B cell (primary cell): ENCODE data around the gene FKBP2. TPM values are rescaled to one million over a fixed set of nuclear protein-coding genes. Genes with fewer than 3 reads are reported as not detected.

Source experiments
- ATAC-seq: fragments of 200-7000 bp; cut with Tn5 transposase; one replicate; pipeline ENCODE4 v1.10.0; 2021; ENCODE audit warnings: low read depth, mild to moderate bottlenecking, moderate number of reproducible peaks, moderate library complexity
- CTCF ChIA-PET: fragments of 350-600 bp; sonication (Branson Sonifier 250); formaldehyde crosslinking; loops from one replicate; lab custom pipeline; 2021; ENCODE audit warnings: antibody characterized with exemption, inconsistent platforms; lab: Charles Lee
- POLR2A ChIA-PET: fragments of 350-600 bp; sonication (Branson Sonifier 250); formaldehyde crosslinking; loops from one replicate; lab custom pipeline; 2021; ENCODE audit warnings: antibody characterized with exemption; lab: Charles Lee
- DNase-seq: peaks from one replicate; pipeline ENCODE4 v3.0.0; 2013
- H2AFZ ChIP-seq: 2 replicates; pipeline ENCODE4 v1.6.1; 2012; ENCODE audit warnings: mild to moderate bottlenecking, low read depth, low read length; ENCODE audit not compliant: insufficient read depth, poor library complexity, severe bottlenecking
- H3K27ac ChIP-seq, 2 donors: 1 replicate in 1 of 2; 2 replicates in 1 of 2; pipeline ENCODE4 v1.5.1; 2012 to 2013; ENCODE audit warnings: low read length in 2 of 2, mild to moderate bottlenecking in 2 of 2, moderate library complexity in 1 of 2
- H3K27me3 ChIP-seq, 4 experiments: fragments of 200-600 bp in 1 of 4; sonication (generic) in 1 of 4; replicated peaks in 1 of 4; 1 replicate in 2 of 4; 2 replicates in 2 of 4; pipeline versions ENCODE4 v1.6.1 to v1.7.0; 2013 to 2016; ENCODE audit warnings: low read length in 3 of 4, mild to moderate bottlenecking in 2 of 4, mixed read lengths in 1 of 4, moderate library complexity in 1 of 4; ENCODE audit not compliant: insufficient read depth in 4 of 4, control insufficient read depth in 3 of 4; ENCODE audit errors: control extremely low read depth in 1 of 4
- H3K36me3 ChIP-seq, 2 experiments: replicated peaks in 1 of 2; 1 replicate in 1 of 2; 2 replicates in 1 of 2; pipeline versions ENCODE4 v1.6.1 to v1.7.1; 2013; ENCODE audit warnings: low read length in 1 of 2; ENCODE audit not compliant: insufficient read depth in 2 of 2, control insufficient read depth in 1 of 2; ENCODE audit errors: control extremely low read depth in 1 of 2, extremely low read depth in 1 of 2
- H3K4me1 ChIP-seq, 2 donors: fragments of 200-600 bp in 1 of 2; sonication (generic) in 1 of 2; 1 replicate in 1 of 2; 2 replicates in 1 of 2; pipeline versions ENCODE4 v1.5.1 to v1.6.1; 2013 to 2017; ENCODE audit warnings: low read length in 2 of 2; ENCODE audit not compliant: control insufficient read depth in 2 of 2, insufficient read depth in 2 of 2
- H3K4me2 ChIP-seq: replicated peaks from 2 replicates; pipeline ENCODE3; 2012; ENCODE audit warnings: mild to moderate bottlenecking, low read depth, low read length; ENCODE audit not compliant: poor library complexity, severe bottlenecking
- H3K4me3 ChIP-seq, 5 experiments: fragments of 200-600 bp in 1 of 5; sonication (generic) in 1 of 5; 1 replicate in 3 of 5; 2 replicates in 2 of 5; pipeline versions ENCODE4 v1.5.1 to v1.7.0; 2011 to 2016; ENCODE audit warnings: low read length in 4 of 5, mild to moderate bottlenecking in 4 of 5, low read depth in 2 of 5, control low read depth in 1 of 5, moderate library complexity in 1 of 5; ENCODE audit not compliant: insufficient read depth in 1 of 5; ENCODE audit errors: control extremely low read depth in 1 of 5, extremely low read depth in 1 of 5
- H3K79me2 ChIP-seq: fragments of 200-600 bp; sonication (generic); one replicate; pipeline ENCODE4 v1.6.0; 2016; ENCODE audit warnings: low read length; ENCODE audit not compliant: control insufficient read depth, insufficient read depth
- H3K9ac ChIP-seq: fragments of 200-600 bp; sonication (generic); 2 replicates; pipeline ENCODE4 v1.6.1; 2017; ENCODE audit warnings: mild to moderate bottlenecking, low read length, moderate library complexity
- H3K9me3 ChIP-seq, 3 donors: one replicate each; pipeline versions ENCODE4 v1.6.1 to v1.7.1; 2013; ENCODE audit warnings: low read length in 2 of 3; ENCODE audit not compliant: control insufficient read depth in 2 of 3, insufficient read depth in 1 of 3; ENCODE audit errors: control extremely low read depth in 1 of 3
- H4K20me1 ChIP-seq: 2 replicates; pipeline ENCODE4 v1.6.0; 2012; ENCODE audit warnings: mild to moderate bottlenecking, low read length; ENCODE audit not compliant: insufficient read depth, control insufficient read depth, poor library complexity, severe bottlenecking
- H3K27ac Mint-ChIP-seq: one replicate; pipeline ENCODE4 v1.8.0; 2021; ENCODE audit warnings: mixed read lengths
- H3K27me3 Mint-ChIP-seq: one replicate; pipeline ENCODE4 v1.8.0; 2021; ENCODE audit warnings: mixed read lengths
- H3K4me1 Mint-ChIP-seq: one replicate; pipeline ENCODE4 v1.8.0; 2021; ENCODE audit warnings: mixed read lengths
- H3K4me3 Mint-ChIP-seq: one replicate; pipeline ENCODE4 v1.8.0; 2021; ENCODE audit warnings: mixed read lengths
- H3K9me3 Mint-ChIP-seq: one replicate; pipeline ENCODE4 v1.8.0; 2022; ENCODE audit warnings: mixed read lengths; ENCODE audit not compliant: insufficient read depth
- CTCF ChIP-seq: fragments of 200-600 bp; IDR thresholded peaks from one replicate; pipeline ENCODE4 v1.8.0; 2022; ENCODE audit warnings: antibody characterized with exemption, mild to moderate bottlenecking
- EZH2 ChIP-seq: IDR thresholded peaks from 2 replicates; pipeline ENCODE4 v1.6.1; 2012; ENCODE audit warnings: borderline replicate concordance, low read depth, mild to moderate bottlenecking, moderate library complexity, low read length; ENCODE audit not compliant: insufficient read depth, poor library complexity, severe bottlenecking
- whole genome bisulfite sequencing: methylation state at CpG from one replicate; pipeline ENCODE4 v1.1.5; 2013; ENCODE audit warnings: missing lambda C conversion rate; ENCODE audit not compliant: insufficient coverage; 5-methylcytosine and 5-hydroxymethylcytosine counted together
- intact Hi-C: fragments of 100-400 bp; cut with micrococcal nuclease; formaldehyde crosslinking; loops from one replicate; pipeline ENCODE4 v1.10.0; 2022
- polyA plus RNA-seq: library from polyadenylated mRNA; depleted of rRNA; stranded (reverse); fragments of >200 nt; gene quantifications from 2 replicates; pipeline ENCODE4 v1.2.3, GENCODE V29; 2012
- total RNA-seq, 2 donors: library from RNA; stranded (reverse); fragments of 120-200 nt in 1 of 2; gene quantifications; 1 replicate in 1 of 2; 2 replicates in 1 of 2; pipeline versions ENCODE4 v1.2.3 to v1.2.4, GENCODE V29; 2013 to 2022

The FKBP2 gene
- total and polyA plus RNA-seq, 2 donors (not counting 1 experiment from before 2014, with no cell fraction given) = 23.7 to 38.2 TPM

- TF ChIP-seq CTCF (no peak), EZH2 (no peak)
- H3K4me2 ChIP-seq = no peak overlapping the region
- CTCF ChIA-PET = interaction anchor here (0.9 to 10.4 kb wide), 8 partner anchors 10 to 112 kb away, joined by 3 to 141 read pairs (median 5); partner anchors contain the start of genes FERMT3, NUDT22 and TRPT1
- no peak overlapping the region for H2AFZ ChIP-seq
- DNase-seq (no peak), ATAC-seq (no peak)
- H3K27me3 Mint-ChIP-seq = no peaks in the 10 kb centered on the region
- peaks cover 0 to 18% of the 10 kb centered on the region in 2 experiments for H3K36me3 ChIP-seq
- H3K27me3 ChIP-seq = no peaks in the 10 kb centered on the region
- H3K9ac ChIP-seq = no peak overlapping the region
- no peak overlapping the region for H3K27ac ChIP-seq
- peaks cover 9% of the 10 kb centered on the region for H3K79me2 ChIP-seq
- POLR2A ChIA-PET = interaction anchor here (0.6 to 3.4 kb wide), 5 partner anchors 10 to 38 kb away, joined by 3 to 22 read pairs (median 4); partner anchors contain the start of genes NUDT22 and TRPT1
- peaks cover 7% of the 10 kb centered on the region for H4K20me1 ChIP-seq
- peaks cover 28 to 65% of the 10 kb centered on the region in 2 donors for H3K4me1 ChIP-seq
- H3K27ac Mint-ChIP-seq = peak overlapping the region; percentile 65
- H3K4me3 ChIP-seq = no peak overlapping the region
- H3K4me1 Mint-ChIP-seq = peaks cover 54% of the 10 kb centered on the region
- no peaks in the 10 kb centered on the region for H3K9me3 ChIP-seq
- intact Hi-C loops = no loop called here
- H3K4me3 Mint-ChIP-seq = peak overlapping the region; percentile 66
- H3K9me3 Mint-ChIP-seq = no peaks in the 10 kb centered on the region
- WGBS = 86% methylated on average over 3 of the region's 8 CpGs
Observed at GRCh38 chr11:64243236-64243854, 2.5 kb downstream of the FKBP2 start.

GRCh38 chr11:64244107-64244506 lies 3.2 kb downstream of the FKBP2 start:
- H3K4me1 Mint-ChIP-seq = peaks cover 46% of the 10 kb centered on the region
- H3K4me3 Mint-ChIP-seq = peak overlapping the region; percentile 39
- POLR2A ChIA-PET = interaction anchor here (0.6 to 3.4 kb wide), 8 partner anchors 10 to 1409 kb away, joined by 3 to 22 read pairs (median 4); partner anchors contain the start of genes NUDT22, TRPT1 and VEGFB
- Histone ChIP-seq H3K9ac (no peak overlapping the region), H3K36me3 (peaks cover 0 to 11% of the 10 kb centered on the region in 2 experiments), H3K9me3 (no peaks in the 10 kb centered on the region), H2AFZ (no peak overlapping the region), H3K4me1 (peaks cover 28 to 57% of the 10 kb centered on the region in 2 donors), H4K20me1 (peaks cover 7% of the 10 kb centered on the region), H3K4me2 (no peak overlapping the region), H3K27me3 (no peaks in the 10 kb centered on the region), H3K4me3 (no peak overlapping the region), H3K79me2 (peaks cover 9% of the 10 kb centered on the region), H3K27ac (no peak overlapping the region)
- no peak for ATAC-seq
- H3K9me3 Mint-ChIP-seq = no peaks in the 10 kb centered on the region
- no peak for DNase-seq
- intact Hi-C loops = no loop called here
- CTCF ChIA-PET = interaction anchor here (1.0 to 10.4 kb wide), 7 partner anchors 11 to 57 kb away, joined by 3 to 141 read pairs (median 5); partner anchors contain the start of genes FERMT3, NUDT22 and TRPT1
- 90% methylated on average over 3 of the region's 5 CpGs for WGBS
- TF ChIP-seq EZH2 = no peak
- H3K27me3 Mint-ChIP-seq = no peaks in the 10 kb centered on the region
- peak overlapping the region; percentile 53 for H3K27ac Mint-ChIP-seq
